Tibial artery (tissue), 4 donors: ENCODE results near the gene LPP.

Experiments used
- DNase-seq, 2 donors: peaks; one replicate each; pipeline ENCODE4 v3.0.0-alpha.2; 2019
- H3K27ac ChIP-seq, 2 donors: fragments of 200-600 bp; sonication (generic) in 1 of 2; 1 replicate in 1 of 2; 2 replicates in 1 of 2; pipeline ENCODE4 v1.5.1; 2018 to 2019; ENCODE audit warnings: mild to moderate bottlenecking in 1 of 2
- H3K27me3 ChIP-seq, 2 donors: fragments of 200-600 bp; sonication (generic) in 1 of 2; one replicate each; pipeline versions ENCODE4 v1.5.1 to v1.6.0; 2016 to 2019
- H3K36me3 ChIP-seq, 3 donors: fragments of 200-600 bp; sonication (generic) in 2 of 3; one replicate each; pipeline ENCODE4 v1.5.1; 2016 to 2019; ENCODE audit warnings: mild to moderate bottlenecking in 2 of 3
- H3K4me1 ChIP-seq, 4 donors: fragments of 200-600 bp; sonication (generic) in 2 of 4; 1 replicate in 3 of 4; 2 replicates in 1 of 4; pipeline ENCODE4 v1.5.1; 2016 to 2019
- H3K4me3 ChIP-seq, 2 donors: fragments of 200-600 bp; sonication (generic) in 1 of 2; 1 replicate in 1 of 2; 2 replicates in 1 of 2; pipeline ENCODE4 v1.5.1; 2018 to 2019; ENCODE audit warnings: mild to moderate bottlenecking in 2 of 2
- H3K9me3 ChIP-seq, 3 donors: fragments of 200-600 bp; sonication (generic) in 1 of 3; one replicate each; pipeline ENCODE4 v1.5.1; 2016 to 2019
- intact Hi-C: fragments of 100-400 bp; cut with DNase I; formaldehyde crosslinking; loops from one replicate; pipeline ENCODE4 v1.15.0; 2023; ENCODE audit warnings: low total_unique reads
- TF ChIP-seq, protein P1 (sequence below), 2 experiments: fragments of 200-600 bp in 1 of 2; fragments of 450-650 bp in 1 of 2; IDR thresholded peaks; one replicate each; pipeline ENCODE4 v1.5.1; 2017 to 2019; ENCODE audit warnings: antibody characterized with exemption in 2 of 2, mild to moderate bottlenecking in 1 of 2, moderate library complexity in 1 of 2

Gene LPP

GRCh38 chr3:188926741-188927511 lies 773.0 kb downstream of the LPP start:
- TF ChIP-seq, protein P1, sequence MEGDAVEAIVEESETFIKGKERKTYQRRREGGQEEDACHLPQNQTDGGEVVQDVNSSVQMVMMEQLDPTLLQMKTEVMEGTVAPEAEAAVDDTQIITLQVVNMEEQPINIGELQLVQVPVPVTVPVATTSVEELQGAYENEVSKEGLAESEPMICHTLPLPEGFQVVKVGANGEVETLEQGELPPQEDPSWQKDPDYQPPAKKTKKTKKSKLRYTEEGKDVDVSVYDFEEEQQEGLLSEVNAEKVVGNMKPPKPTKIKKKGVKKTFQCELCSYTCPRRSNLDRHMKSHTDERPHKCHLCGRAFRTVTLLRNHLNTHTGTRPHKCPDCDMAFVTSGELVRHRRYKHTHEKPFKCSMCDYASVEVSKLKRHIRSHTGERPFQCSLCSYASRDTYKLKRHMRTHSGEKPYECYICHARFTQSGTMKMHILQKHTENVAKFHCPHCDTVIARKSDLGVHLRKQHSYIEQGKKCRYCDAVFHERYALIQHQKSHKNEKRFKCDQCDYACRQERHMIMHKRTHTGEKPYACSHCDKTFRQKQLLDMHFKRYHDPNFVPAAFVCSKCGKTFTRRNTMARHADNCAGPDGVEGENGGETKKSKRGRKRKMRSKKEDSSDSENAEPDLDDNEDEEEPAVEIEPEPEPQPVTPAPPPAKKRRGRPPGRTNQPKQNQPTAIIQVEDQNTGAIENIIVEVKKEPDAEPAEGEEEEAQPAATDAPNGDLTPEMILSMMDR (IDR thresholded peaks at IDR 0.05), result no peak
- Histone ChIP-seq H3K36me3 (no peaks in the 10 kb centered on the region), H3K27ac (peak overlapping the region; percentile 30 to 62), H3K4me1 (peaks cover 0 to 26% (median 20%) of the 10 kb centered on the region in 4 donors), H3K27me3 (no peaks in the 10 kb centered on the region), H3K4me3 (no peak overlapping the region), H3K9me3 (no peaks in the 10 kb centered on the region)
- intact Hi-C loops, result no loop called here
- DNase-seq, result no peak

DNA sequence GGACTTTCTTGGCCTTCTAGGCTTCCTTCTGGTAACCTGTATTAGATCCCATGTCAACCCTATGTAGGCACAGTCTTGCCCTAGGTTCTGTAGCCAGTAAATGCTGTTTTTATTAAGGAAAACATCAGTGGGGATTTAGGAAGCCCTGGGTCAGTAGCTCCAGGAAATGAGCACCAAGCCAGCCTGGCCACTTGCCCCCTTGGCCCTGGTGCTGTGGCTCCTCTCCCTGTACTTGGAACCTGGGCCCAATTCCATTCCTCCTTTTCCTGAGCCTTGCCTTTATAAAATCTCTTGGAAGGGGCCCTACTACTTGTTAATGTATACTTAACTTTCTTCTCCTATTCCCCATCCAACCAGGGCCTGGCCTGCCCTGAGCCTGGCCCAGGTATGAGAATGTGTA lies 774.0 kb downstream of the LPP start:
- H3K4me1 ChIP-seq, result peaks cover 0 to 26% (median 20%) of the 10 kb centered on the region in 4 donors
- intact Hi-C loops, result no loop called here
- H3K27ac ChIP-seq, result peak overlapping the region; percentile 30 to 62
- H3K9me3 ChIP-seq, result no peaks in the 10 kb centered on the region
- no peaks in the 10 kb centered on the region for H3K27me3 ChIP-seq
- TF ChIP-seq, protein P1 (IDR thresholded peaks at IDR 0.05), result no peak
- H3K4me3 ChIP-seq, result no peak overlapping the region
- H3K36me3 ChIP-seq, result no peaks in the 10 kb centered on the region
- DNase-seq, result no peak

DNA sequence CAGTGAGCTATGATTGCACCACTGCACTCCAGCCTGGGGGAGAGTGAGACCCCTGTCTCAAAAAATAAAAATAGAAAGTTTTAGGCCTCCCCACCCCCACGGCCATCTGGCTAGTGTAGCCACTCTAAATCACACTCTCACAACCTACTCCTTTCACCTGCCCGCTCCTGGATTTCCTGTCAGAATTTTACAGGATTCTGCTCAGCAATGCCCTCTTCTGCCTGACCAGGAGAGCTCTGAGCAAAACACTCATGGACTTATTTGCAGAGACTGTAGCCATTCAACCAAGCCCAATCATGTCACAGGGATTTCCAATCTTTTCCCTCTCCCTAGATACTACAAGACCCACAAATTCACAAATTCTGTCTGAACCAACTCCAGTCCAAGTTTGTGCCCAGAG lies 775.2 kb downstream of the LPP start:
- intact Hi-C loops, result no loop called here
- Histone ChIP-seq H3K9me3 (no peaks in the 10 kb centered on the region), H3K27me3 (no peaks in the 10 kb centered on the region), H3K4me3 (no peak overlapping the region), H3K4me1 (peaks cover 0 to 26% (median 20%) of the 10 kb centered on the region in 4 donors), H3K27ac (no peak overlapping the region), H3K36me3 (no peaks in the 10 kb centered on the region)
- no peak for DNase-seq
- TF ChIP-seq, protein P1 (IDR thresholded peaks at IDR 0.05), result no peak

DNA sequence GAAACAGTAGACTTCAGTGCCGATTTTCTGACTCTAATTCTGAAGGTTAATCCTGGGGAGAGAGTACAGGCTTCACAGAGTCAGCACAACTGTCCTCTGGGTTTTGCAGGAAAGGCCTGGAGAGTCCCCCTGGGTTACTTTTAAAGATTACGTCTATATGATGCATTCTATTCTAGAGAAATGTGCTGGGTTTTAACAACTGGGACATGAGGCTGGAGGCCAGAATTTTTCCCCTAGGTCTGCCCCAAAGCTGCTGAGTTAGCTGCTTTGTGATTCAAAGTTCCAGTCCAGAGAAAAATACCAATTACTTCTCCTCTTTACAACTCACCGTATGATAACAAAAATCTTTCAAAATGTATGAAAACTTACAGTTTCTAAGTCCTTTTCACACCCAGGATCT lies 777.1 kb downstream of the LPP start:
- Histone ChIP-seq H3K4me1 (peaks cover 0 to 25% (median 20%) of the 10 kb centered on the region in 4 donors), H3K27me3 (no peaks in the 10 kb centered on the region), H3K36me3 (no peaks in the 10 kb centered on the region), H3K9me3 (no peaks in the 10 kb centered on the region), H3K4me3 (no peak overlapping the region), H3K27ac (no peak overlapping the region)
- intact Hi-C loops, result no loop called here
- TF ChIP-seq, protein P1 (IDR thresholded peaks at IDR 0.05), result no peak
- no peak for DNase-seq

- H3K27me3 ChIP-seq, result no peaks in the 10 kb centered on the region
- TF ChIP-seq, protein P1 (IDR thresholded peaks at IDR 0.05), result no peak
- H3K27ac ChIP-seq, result no peak overlapping the region
- no peaks in the 10 kb centered on the region for H3K9me3 ChIP-seq
- peaks cover 0 to 20% (median 17%) of the 10 kb centered on the region in 4 donors for H3K4me1 ChIP-seq
- no peak overlapping the region for H3K4me3 ChIP-seq
- no peak for DNase-seq
- intact Hi-C loops, result no loop called here
- H3K36me3 ChIP-seq, result no peaks in the 10 kb centered on the region
These were observed 777.6 kb downstream of the LPP start for GRCh38 chr3:188931531-188931930.
